Type B pancreatic cell (in vitro differentiated cells): ENCODE data around the gene GPRC5C. TPM values are rescaled to one million over a fixed set of nuclear protein-coding genes. Genes with fewer than 3 reads are reported as not detected.

Experiments used
- DNase-seq: peaks from one replicate; pipeline ENCODE4 v3.0.0; 2021; ENCODE audit warnings: mixed read lengths; ENCODE audit not compliant: unreplicated experiment; ENCODE audit errors: extremely low spot score
- H3K27ac Mint-ChIP-seq: 2 replicates; pipeline ENCODE4 v1.8.0; 2021; ENCODE audit warnings: mild to moderate bottlenecking, mixed read lengths
- H3K27me3 Mint-ChIP-seq: 2 replicates; pipeline ENCODE4 v1.8.0; 2021; ENCODE audit warnings: mixed read lengths
- H3K36me3 Mint-ChIP-seq: 2 replicates; pipeline ENCODE4 v1.8.0; 2021; ENCODE audit warnings: mixed read lengths
- H3K4me1 Mint-ChIP-seq: one replicate; pipeline ENCODE4 v1.8.0; 2021; ENCODE audit warnings: mixed read lengths; ENCODE audit not compliant: unreplicated experiment
- H3K4me3 Mint-ChIP-seq: 2 replicates; pipeline ENCODE4 v1.8.0; 2021; ENCODE audit warnings: mild to moderate bottlenecking, mixed read lengths
- H3K9me3 Mint-ChIP-seq: 2 replicates; pipeline ENCODE4 v1.8.0; 2021; ENCODE audit warnings: mixed read lengths
- total RNA-seq: library from RNA; stranded (reverse); gene quantifications from 2 replicates; pipeline ENCODE4 v1.2.1, GENCODE V29; 2021; ENCODE audit warnings: low replicate concordance
- TF ChIP-seq, protein P1 (sequence below): fragments of 200-600 bp; sonication (generic); conservative IDR thresholded peaks from 2 replicates; pipeline ENCODE4 v1.5.0; 2021; ENCODE audit warnings: antibody characterized with exemption, mild to moderate bottlenecking

Gene GPRC5C
- total RNA-seq, 1 donor from 2014 or later = 64.3 TPM

DNA sequence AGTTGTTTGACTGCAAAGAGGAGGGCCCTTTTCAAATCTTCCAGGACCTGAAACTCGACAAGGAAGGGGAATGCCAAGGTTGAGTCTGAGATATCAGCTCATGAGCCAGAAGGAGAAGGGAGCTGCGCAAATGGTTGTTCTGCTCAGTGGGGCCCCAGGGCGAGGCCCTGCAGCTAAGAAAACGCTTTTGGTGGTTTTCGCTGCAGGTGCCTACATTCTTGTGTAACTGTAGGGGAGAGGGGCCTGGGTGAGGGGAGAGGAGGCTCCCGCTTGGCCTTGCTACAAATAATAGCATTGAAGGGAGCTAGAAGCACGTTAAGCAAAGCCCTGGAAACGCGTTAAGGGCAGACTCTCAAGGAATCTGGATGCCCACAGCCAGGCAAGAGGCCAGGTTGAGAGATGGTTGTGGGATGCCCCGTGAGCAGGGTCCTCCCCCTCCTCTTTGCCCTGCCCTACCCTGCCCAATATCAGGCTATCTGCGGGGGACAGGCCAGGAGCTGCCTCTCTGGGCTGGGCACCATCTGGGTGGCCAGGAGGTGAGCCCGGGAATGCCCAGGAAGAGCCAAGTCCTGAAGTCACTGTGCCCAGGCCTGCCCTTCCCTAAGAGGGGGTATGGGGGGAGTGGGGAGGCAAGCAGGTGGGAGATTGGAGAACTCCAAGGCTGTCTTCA lies 42.7 kb upstream of the GPRC5C start:
- no peak overlapping the region for H3K4me3 Mint-ChIP-seq
- no peaks in the 10 kb centered on the region for H3K27me3 Mint-ChIP-seq
- TF ChIP-seq, protein P1, sequence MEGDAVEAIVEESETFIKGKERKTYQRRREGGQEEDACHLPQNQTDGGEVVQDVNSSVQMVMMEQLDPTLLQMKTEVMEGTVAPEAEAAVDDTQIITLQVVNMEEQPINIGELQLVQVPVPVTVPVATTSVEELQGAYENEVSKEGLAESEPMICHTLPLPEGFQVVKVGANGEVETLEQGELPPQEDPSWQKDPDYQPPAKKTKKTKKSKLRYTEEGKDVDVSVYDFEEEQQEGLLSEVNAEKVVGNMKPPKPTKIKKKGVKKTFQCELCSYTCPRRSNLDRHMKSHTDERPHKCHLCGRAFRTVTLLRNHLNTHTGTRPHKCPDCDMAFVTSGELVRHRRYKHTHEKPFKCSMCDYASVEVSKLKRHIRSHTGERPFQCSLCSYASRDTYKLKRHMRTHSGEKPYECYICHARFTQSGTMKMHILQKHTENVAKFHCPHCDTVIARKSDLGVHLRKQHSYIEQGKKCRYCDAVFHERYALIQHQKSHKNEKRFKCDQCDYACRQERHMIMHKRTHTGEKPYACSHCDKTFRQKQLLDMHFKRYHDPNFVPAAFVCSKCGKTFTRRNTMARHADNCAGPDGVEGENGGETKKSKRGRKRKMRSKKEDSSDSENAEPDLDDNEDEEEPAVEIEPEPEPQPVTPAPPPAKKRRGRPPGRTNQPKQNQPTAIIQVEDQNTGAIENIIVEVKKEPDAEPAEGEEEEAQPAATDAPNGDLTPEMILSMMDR = no peak
- peaks cover 6% of the 10 kb centered on the region for H3K4me1 Mint-ChIP-seq
- no peaks in the 10 kb centered on the region for H3K9me3 Mint-ChIP-seq
- no peaks in the 10 kb centered on the region for H3K36me3 Mint-ChIP-seq
- peak overlapping the region; percentile 10 for H3K27ac Mint-ChIP-seq
- DNase-seq = no peak

DNA sequence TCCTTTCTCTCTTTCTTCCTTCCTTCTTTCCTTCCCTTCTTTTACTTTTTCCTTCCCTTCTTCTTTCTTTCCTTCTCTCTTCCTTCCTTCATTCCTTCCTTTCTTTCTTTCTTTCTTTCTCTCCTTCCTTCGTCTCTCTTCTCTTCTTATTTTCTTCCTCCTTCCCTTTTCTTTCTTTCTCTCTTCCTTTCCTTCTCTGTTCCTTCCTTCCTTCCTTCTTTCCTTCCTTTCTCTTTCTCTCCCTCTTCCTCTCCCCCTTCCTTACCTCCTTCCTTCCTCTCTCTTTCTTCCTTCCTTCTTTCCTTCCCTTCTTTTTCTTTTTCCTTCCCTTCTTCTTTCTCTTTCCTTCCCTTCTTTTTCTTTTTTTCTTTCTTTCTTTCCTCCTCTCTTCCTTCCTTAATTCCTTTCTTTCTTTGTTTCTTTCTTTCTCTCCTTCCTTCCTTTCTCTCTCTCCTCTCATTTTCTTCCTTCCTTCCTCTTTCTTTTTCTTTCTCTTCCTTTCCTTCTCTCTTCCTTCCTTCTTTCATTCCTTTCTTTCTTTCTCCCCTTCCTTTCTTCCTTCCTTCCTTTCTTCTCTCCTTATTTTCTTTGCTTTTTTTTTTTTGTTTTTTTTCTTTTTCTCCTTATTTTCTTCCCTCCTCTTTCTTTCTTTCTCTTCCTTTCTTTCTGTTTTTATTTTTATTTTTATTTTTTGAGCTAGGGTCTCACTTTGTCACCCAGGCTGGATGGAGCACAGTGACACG lies 41.8 kb upstream of the GPRC5C start:
- Mint-ChIP-seq H3K4me1 (peaks cover 12% of the 10 kb centered on the region), H3K27ac (no peak overlapping the region), H3K36me3 (no peaks in the 10 kb centered on the region), H3K27me3 (no peaks in the 10 kb centered on the region), H3K4me3 (no peak overlapping the region), H3K9me3 (no peaks in the 10 kb centered on the region)
- DNase-seq = no peak
- TF ChIP-seq, protein P1 = no peak

GRCh38 chr17:74390680-74391653 lies 40.9 kb upstream of the GPRC5C start:
- Mint-ChIP-seq H3K27me3 (no peaks in the 10 kb centered on the region), H3K27ac (no peak overlapping the region), H3K9me3 (no peaks in the 10 kb centered on the region), H3K36me3 (no peaks in the 10 kb centered on the region), H3K4me1 (peaks cover 19% of the 10 kb centered on the region), H3K4me3 (no peak overlapping the region)
- TF ChIP-seq, protein P1 = no peak
- no peak for DNase-seq

DNA sequence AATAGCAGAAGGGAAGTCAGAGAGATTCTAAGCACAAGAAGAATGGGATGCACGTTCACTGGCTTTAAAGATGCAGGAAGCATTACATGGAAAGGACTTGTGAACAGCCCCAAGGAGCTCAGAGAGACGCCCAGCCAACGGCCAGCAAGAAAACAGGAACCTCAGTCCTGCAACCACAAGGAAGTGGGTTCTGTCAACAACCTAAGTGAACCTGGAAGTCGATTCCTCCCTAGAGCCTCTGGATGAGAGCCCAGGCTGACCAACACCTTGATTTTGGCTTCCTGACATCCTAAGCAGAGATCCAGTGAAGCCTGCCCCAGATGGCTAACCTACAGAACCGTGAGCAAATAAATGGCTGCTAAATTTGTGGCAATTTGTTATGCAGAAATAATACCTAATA lies 40.1 kb upstream of the GPRC5C start:
- no peaks in the 10 kb centered on the region for H3K27me3 Mint-ChIP-seq
- no peaks in the 10 kb centered on the region for H3K36me3 Mint-ChIP-seq
- DNase-seq = no peak
- H3K27ac Mint-ChIP-seq = no peak overlapping the region
- H3K4me3 Mint-ChIP-seq = no peak overlapping the region
- no peaks in the 10 kb centered on the region for H3K9me3 Mint-ChIP-seq
- TF ChIP-seq, protein P1 = no peak
- H3K4me1 Mint-ChIP-seq = peaks cover 19% of the 10 kb centered on the region

GRCh38 chr17:74392848-74393247 lies 39.0 kb upstream of the GPRC5C start:
- H3K4me1 Mint-ChIP-seq = peaks cover 19% of the 10 kb centered on the region

More at GRCh38 chr17:74392848-74393247, 39.0 kb upstream of the GPRC5C start:
- TF ChIP-seq, protein P1 = no peak
- no peak overlapping the region for H3K27ac Mint-ChIP-seq
- no peaks in the 10 kb centered on the region for H3K36me3 Mint-ChIP-seq
- no peaks in the 10 kb centered on the region for H3K27me3 Mint-ChIP-seq
- H3K9me3 Mint-ChIP-seq = no peaks in the 10 kb centered on the region
- no peak overlapping the region for H3K4me3 Mint-ChIP-seq
- no peak for DNase-seq
